GM13977 (cell line): ENCODE measurements around the gene LRRC4C.
A peak's percentile ranks its signal among the peaks of the same experiment; 100 is the strongest.

Experiments
- DNase-seq: peaks from one replicate; pipeline ENCODE4 v3.0.0; 2012; ENCODE audit warnings: low spot score
- CTCF ChIP-seq: IDR thresholded peaks from 2 replicates; pipeline ENCODE4 v1.5.1; 2012; ENCODE audit warnings: mild to moderate bottlenecking, control low read depth; ENCODE audit not compliant: insufficient read depth; ENCODE audit errors: extremely low read depth, missing control alignments
- in situ Hi-C: fragments of 300-500 bp; cut with MboI; formaldehyde crosslinking; loops from one replicate; pipeline ENCODE4 v1.12.0; 2022; ENCODE audit warnings: low sequenced_read_pairs, low pct_unique_long_range_greater_than_20kb, mixed read lengths, inconsistent platforms; ENCODE audit not compliant: unreplicated experiment

The LRRC4C gene

GRCh38 chr11:40295466-40295865, 1164.0 kb downstream of the LRRC4C start:
- DNase-seq, result no peak
- in situ Hi-C loops, result no loop called here
- TF ChIP-seq CTCF, result no peak

GRCh38 chr11:40294741-40295140, 1164.7 kb downstream of the LRRC4C start:
- no peak for TF ChIP-seq CTCF
- in situ Hi-C loops, result no loop called here
- no peak for DNase-seq

- no peak for DNase-seq
- no peak for TF ChIP-seq CTCF
- in situ Hi-C loops, result no loop called here
Measured at GRCh38 chr11:40294349-40294735, 1165.1 kb downstream of the LRRC4C start.

- in situ Hi-C loops, result no loop called here
- DNase-seq, result peak; percentile 78
- TF ChIP-seq CTCF, result peak; percentile 89
Measured at GRCh38 chr11:40293655-40294348, 1165.7 kb downstream of the LRRC4C start.

GRCh38 chr11:40292721-40293508, 1166.5 kb downstream of the LRRC4C start:
- DNase-seq, result no peak
- in situ Hi-C loops, result no loop called here
- TF ChIP-seq CTCF, result no peak

- no peak for DNase-seq
- in situ Hi-C loops, result no loop called here
- no peak for TF ChIP-seq CTCF
Measured at GRCh38 chr11:40291741-40292140, 1167.7 kb downstream of the LRRC4C start.
